HG03558 (cell line): ENCODE data around the gene BRSK2.
"Not testable (repeated sequence)": the region's sequence is repeated elsewhere in the genome, so short reads cannot be mapped to it uniquely, and the experiment has no call there.

ENCODE experiments used
- ATAC-seq: cut with Tn5 transposase; IDR thresholded peaks from one replicate; pipeline ENCODE4 v1.9.1; 2021; ENCODE audit warnings: moderate number of reproducible peaks; ENCODE audit not compliant: unreplicated experiment; ENCODE audit errors: extremely low read depth

BRSK2 gene

DNA sequence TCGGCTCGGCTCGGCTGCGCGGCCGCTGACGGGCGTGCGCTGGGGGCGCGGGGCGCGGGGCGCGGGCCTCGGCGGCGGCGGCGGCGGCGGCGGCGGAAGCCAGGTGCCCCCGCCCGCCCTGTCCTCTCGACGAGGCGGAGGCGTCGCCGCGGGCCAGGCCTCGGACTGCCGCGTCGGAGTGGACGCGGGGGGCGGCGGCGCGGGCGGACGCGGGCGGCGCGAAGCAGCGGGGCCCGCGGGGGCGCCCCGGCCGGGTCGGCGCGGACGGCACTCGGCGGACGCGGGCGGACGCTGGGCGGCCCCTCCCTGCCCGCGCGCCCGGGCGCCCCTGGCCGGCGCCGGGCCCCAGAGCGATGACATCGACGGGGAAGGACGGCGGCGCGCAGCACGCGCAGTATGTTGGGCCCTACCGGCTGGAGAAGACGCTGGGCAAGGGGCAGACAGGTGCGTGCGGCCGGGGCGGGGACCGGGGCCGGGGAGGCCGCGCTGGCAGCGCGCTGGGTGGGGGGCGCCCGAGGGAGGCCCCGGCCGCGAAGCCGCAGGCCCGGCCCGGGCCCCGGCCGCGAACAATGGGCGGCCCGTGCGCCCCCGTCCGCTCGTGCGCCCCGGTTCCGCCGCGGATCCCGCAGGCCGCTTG, at the start of gene BRSK2:
TSS of gene BRSK2 (plus strand) at position 3 of the 637 bp plus-strand sequence. CDS start at position 354, 351 bp downstream.
- no peak for ATAC-seq

DNA sequence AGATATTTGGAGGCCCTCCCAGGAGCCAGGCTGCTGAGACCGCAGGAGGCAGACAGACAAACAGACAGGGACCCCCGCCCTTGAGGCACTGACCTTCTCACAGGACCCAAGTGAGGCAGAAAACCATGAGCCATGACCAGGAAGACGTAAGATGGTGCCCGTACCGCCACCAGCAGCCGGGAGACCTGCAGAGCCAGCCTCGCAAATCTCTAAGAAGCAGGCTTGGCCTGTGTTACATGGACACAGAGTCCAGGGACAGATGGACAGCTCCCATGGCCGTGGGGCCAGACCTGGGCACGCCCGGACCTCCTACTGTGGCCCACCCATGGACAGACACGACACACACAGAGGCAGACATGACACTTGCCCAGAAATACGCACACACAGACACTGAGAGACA, 49.6 kb upstream of the BRSK2 start:
- ATAC-seq, result no peak

GRCh38 chr11:1341226-1341625, 48.5 kb upstream of the BRSK2 start:
- not testable (repeated sequence) for ATAC-seq

DNA sequence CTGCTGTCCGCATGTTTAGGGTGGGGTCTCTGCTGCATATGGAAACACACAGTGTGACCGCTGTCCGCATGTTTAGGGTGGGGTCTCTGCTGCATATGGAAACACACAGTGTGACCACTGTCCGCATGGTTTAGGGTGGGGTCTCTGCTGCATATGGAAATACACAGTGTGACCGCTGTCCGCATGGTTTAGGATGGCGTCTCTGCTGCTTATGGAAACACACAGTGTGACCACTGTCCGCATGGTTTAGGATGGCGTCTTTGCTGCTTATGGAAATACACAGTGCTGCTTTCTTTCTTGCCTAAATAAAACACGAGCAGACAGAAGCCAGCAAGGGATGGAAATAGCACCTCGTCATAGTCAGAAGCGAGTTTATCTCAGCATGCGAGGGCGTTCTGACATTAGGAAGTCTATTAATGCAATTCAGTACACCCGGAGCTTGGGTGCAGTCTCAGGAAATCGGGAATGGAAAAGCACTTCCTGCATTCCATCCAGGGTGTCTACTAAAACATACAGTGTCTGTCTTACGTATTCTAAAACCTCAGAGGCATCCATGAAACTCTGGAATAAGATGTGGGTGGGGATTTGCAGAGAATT, 47.7 kb upstream of the BRSK2 start:
- no peak for ATAC-seq

DNA sequence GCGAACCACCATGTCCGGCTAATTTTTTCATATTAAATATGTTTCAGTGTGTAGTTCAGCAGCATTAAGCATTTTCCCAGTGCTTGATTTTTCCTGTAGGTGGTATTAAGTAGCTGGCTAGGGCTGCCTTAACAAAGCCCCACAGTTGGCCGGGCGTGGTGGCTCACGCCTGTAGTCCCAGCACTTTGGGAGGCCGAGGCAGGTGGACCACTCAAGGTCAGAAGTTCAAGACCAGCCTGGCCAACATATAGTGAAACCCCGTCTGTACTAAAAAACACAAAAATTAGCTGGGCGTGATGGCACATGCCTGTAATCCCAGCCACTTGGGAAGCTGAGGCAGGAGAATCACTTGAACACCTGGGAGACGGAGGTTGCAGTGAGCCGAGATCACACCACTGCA, 46.8 kb upstream of the BRSK2 start:
- ATAC-seq, result no peak

GRCh38 chr11:1343391-1344055, 46.2 kb upstream of the BRSK2 start:
- ATAC-seq, result no peak

- no peak for ATAC-seq
Measured at GRCh38 chr11:1344056-1344635, 45.6 kb upstream of the BRSK2 start.

GRCh38 chr11:1345737-1346513, 43.8 kb upstream of the BRSK2 start:
- no peak for ATAC-seq

- ATAC-seq, result no peak
Measured at GRCh38 chr11:1346669-1347390, 42.9 kb upstream of the BRSK2 start.

DNA sequence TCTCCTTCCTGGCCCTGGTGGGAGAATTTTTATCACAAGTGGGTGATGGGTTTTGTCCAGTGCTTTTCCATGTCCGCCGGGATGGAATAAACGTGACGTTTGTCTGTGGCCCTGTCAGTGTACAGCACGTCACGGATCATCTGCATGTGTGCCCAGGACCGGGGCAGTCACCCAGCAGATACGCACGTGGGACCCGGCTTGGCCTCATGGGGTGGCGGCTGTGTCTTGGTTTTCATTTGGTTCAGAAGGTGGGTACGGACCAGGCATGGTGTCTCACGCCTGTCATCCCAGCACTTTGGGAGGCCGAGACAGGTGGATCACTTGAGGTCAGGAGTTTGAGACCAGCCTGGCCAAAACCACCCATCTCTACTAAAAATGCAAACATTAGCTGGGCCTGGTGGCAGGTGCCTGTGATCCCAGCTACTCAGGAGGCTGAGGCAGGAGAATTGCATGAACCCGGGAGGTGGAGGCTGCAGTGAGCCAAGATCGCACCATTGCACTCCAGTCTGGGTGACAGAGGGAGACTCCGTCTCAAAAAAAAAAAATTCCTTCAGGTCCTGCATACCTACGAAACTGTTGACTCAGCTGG, 42.2 kb upstream of the BRSK2 start:
- not testable (repeated sequence) for ATAC-seq

- no peak for ATAC-seq
Measured at GRCh38 chr11:1348146-1348795, 41.5 kb upstream of the BRSK2 start.

DNA sequence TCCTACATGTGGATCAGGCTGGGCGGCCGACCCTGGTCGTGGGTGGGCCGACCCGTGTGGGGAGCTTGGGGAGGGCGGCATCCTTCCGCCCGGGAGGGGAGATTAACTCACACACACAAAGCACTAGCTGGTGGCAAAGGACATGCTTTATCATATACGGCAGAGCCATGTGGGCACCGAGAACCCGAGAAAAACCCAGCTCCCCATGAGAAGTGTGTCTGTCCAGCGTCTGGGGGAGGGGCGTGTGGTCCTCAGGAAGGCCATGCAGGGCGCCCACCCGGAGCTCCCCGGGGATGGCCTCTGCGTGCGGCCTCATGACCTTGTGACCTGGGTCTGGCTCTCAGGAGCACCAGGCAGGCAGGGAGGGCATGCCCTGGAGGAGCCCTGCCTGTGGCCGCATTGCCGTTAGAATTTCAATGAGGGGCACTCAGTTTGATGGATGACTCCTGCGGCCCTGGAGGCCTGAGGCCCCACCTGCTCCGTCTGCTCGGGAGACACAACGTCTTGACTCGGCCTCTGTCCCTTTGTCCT, 40.9 kb upstream of the BRSK2 start:
- ATAC-seq, result no peak

DNA sequence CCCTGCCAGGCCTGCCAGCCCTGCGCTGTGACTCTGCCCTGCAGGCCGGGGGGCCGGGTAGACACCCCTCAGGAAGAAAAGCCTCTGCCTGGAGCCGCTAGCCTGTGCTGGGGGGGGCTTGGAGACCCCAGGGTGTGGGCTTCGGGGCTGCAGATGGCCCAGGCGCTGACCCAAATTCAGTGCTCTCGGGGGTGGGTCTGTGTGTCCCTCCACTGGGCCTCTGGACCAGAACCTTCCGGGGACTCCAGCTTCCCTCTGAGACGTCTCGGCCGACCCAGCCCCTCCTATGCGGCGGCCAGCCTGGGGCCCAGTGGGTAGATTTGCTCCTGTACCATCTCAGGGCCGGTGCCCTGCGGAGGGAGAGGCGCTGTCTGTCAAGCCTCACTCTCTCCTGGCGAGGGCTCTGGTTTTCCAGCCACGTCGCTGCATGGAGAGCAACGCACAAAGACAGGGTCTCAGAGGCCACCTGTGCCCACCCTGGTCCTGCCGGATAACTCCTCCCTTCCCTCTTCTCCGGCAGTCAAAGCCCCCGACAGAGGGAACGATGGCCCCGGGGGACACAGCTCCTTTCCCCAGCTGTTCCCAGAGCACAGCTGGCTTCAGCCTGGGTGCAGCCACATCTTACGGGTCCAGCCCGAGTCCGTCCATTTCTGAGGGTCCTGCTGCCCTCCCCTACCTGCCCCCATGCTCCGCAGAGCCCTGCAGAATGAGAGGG, 40.2 kb upstream of the BRSK2 start:
- ATAC-seq, result no peak

- no peak for ATAC-seq
Measured at GRCh38 chr11:1350086-1350725, 39.5 kb upstream of the BRSK2 start.

- ATAC-seq, result no peak
Measured at GRCh38 chr11:1351278-1351937, 38.3 kb upstream of the BRSK2 start.

DNA sequence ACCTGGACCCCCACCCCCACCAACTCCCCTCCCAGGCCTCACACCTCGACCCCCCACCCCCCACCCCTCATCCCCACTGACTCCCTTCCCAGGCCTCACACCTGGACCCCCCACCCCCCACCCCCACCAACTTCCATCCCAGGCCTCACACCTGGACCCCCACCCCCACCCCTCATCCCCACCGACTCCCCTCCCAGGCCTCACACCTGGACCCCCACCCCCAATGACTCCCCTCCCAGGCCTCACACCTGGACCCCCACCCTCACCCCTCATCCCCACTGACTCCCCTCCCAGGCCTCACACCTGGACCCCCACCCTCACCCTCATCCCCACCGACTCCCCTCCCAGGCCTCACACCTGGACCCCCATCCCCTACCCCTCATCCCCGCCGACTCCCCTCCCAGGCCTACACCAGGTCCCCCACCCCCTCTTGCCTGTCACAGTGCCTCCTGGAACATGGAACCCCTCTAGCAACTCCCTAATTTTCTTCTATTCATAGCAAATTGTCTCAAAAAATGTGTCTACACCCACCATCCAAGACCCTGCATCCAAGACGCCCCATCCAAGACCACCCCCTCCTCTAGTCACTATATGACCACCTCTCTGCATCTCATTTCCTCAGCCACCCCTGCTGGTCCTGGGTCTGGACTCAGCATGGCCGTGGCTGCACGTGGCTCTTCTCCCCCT, 36.9 kb upstream of the BRSK2 start:
- ATAC-seq, result no peak
